GM21786 (cell line): ENCODE measurements around the gene IMMP2L.
A peak's percentile ranks its signal among the peaks of the same experiment; 100 is the strongest.
"Not testable (repeated sequence)": the region's sequence is repeated elsewhere in the genome, so short reads cannot be mapped to it uniquely, and the experiment has no call there.

Experiments used
- ATAC-seq: cut with Tn5 transposase; IDR thresholded peaks from one replicate; pipeline ENCODE4 v1.9.1; 2021; ENCODE audit not compliant: unreplicated experiment

The IMMP2L gene

GRCh38 chr7:111270794-111271193, 291.5 kb downstream of the IMMP2L start:
- ATAC-seq: not testable (repeated sequence)

- ATAC-seq: no peak
These were observed 293.4 kb downstream of the IMMP2L start for GRCh38 chr7:111268941-111269340.

GRCh38 chr7:111266613-111267012, 295.7 kb downstream of the IMMP2L start:
- no peak for ATAC-seq

- ATAC-seq: no peak
These were observed 296.9 kb downstream of the IMMP2L start for GRCh38 chr7:111265394-111265793.

- no peak for ATAC-seq
These were observed 297.3 kb downstream of the IMMP2L start for GRCh38 chr7:111264981-111265380.

- no peak for ATAC-seq
These were observed 298.0 kb downstream of the IMMP2L start for GRCh38 chr7:111264111-111264868.

- ATAC-seq: no peak
These were observed 299.8 kb downstream of the IMMP2L start for GRCh38 chr7:111262293-111263116.

- no peak for ATAC-seq
These were observed 300.8 kb downstream of the IMMP2L start for GRCh38 chr7:111261496-111261895.

- no peak for ATAC-seq
These were observed 302.3 kb downstream of the IMMP2L start for GRCh38 chr7:111259991-111260390.

- no peak for ATAC-seq
These were observed 305.9 kb downstream of the IMMP2L start for GRCh38 chr7:111256391-111256790.

- no peak for ATAC-seq
These were observed 306.7 kb downstream of the IMMP2L start for GRCh38 chr7:111255576-111255975.

GRCh38 chr7:111251365-111251764, 310.9 kb downstream of the IMMP2L start:
- ATAC-seq: not testable (repeated sequence)

- not testable (repeated sequence) for ATAC-seq
These were observed 312.5 kb downstream of the IMMP2L start for GRCh38 chr7:111249807-111250206.

- ATAC-seq: no peak
These were observed 320.0 kb downstream of the IMMP2L start for GRCh38 chr7:111242141-111242755.

- peak; percentile 77 for ATAC-seq
These were observed 321.9 kb downstream of the IMMP2L start for GRCh38 chr7:111240371-111240770.

- no peak for ATAC-seq
These were observed 322.9 kb downstream of the IMMP2L start for GRCh38 chr7:111239437-111239836.

GRCh38 chr7:111238886-111239285, 323.4 kb downstream of the IMMP2L start:
- no peak for ATAC-seq

- ATAC-seq: no peak
These were observed 326.6 kb downstream of the IMMP2L start for GRCh38 chr7:111235709-111236108.

- ATAC-seq: peak; percentile 79
These were observed 329.8 kb downstream of the IMMP2L start for GRCh38 chr7:111232249-111233084.

GRCh38 chr7:111229916-111230315, 332.4 kb downstream of the IMMP2L start:
- no peak for ATAC-seq
